Endometrium (tissue), 2 donors: ENCODE data around the gene ZAP70.

Experiments used
- FAIRE-seq: peaks from 2 replicates; lab custom pipeline; 2012; peaks lifted over from hg19 to GRCh38; lab: Jason Lieb, UNC
- donor health status: control.
- donor health status: control.

ZAP70 gene

DNA sequence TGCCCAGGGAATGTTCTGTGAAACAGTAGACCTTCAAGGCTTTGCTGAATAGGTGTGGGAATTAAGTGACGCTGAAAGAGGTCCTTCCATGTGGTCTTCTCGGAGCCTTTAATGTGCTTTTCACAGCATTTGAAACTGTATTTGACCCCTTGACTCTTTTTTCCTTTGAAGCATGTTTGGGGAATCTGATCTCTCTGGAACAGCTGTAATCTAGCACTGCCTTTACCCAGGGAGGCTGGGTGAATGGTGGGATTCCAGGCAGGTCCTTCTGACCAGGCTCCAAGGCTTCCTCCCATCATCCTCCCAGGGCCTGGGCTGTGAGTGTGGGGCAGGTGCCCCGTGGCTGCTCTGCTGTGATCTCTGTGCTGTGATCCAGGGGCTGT lies 4.2 kb downstream of the ZAP70 start:
- no peak for FAIRE-seq

DNA sequence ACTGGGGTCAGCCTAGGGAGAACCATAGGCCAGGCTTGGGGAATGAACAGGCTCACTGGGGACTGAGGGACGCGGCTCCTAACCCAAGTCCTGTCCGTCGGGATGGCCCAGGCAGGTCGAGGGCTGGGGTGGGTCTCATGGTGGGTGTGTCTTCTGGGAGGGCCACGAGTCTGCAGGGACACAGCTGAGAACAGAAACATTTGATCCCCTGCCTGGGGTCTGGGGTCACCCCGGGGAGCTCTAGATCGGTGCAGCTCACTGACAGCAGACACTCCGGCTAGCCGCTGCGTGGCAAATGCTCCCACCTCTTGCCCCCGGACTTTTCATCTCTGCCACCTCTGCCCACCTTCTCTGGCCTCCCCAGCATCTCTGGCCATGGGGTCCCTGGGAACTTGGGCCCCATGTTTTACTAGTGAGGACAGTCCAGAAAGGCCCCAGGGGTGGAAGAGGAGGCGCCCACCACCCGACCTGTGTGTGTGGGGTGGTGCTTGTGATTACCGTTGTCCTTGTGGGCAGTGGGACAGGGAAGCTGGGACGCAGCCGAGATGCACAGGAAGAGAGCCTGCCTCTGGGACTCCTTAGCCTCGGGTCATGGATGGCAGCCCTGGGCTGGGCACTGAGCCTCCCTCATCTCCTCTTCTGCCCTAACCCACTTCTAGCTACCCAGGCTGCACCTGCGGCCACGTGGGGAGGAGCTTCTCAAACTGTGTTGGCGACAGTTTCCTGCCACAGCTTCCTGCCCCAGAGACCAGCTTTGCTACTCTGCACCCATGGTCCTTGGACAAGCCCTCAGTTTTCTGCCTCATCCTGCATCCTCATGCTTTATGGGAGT lies 4.9 kb downstream of the ZAP70 start:
- no peak for FAIRE-seq

DNA sequence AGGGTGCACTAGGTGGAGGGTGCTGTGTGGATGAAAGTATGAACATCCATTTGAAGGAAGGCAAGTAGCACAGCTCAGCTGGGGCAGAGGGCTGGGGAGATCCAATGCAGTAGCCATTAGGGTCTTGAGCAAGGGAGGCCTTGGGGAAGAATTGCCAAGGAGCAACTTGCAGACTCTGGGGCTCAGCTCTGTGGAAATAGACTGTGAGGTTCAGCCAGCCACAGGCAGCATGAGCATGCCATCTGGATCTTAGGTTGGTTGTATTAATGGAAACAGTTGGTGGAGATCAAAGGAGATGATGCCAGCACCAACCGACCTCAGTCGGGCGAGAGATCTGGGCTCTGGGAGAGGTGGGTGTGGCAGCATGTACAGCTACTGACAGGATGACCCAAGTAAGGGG lies 5.6 kb downstream of the ZAP70 start:
- no peak for FAIRE-seq

- FAIRE-seq = no peak
These were observed 6.2 kb downstream of the ZAP70 start for GRCh38 chr2:97719362-97720155.

DNA sequence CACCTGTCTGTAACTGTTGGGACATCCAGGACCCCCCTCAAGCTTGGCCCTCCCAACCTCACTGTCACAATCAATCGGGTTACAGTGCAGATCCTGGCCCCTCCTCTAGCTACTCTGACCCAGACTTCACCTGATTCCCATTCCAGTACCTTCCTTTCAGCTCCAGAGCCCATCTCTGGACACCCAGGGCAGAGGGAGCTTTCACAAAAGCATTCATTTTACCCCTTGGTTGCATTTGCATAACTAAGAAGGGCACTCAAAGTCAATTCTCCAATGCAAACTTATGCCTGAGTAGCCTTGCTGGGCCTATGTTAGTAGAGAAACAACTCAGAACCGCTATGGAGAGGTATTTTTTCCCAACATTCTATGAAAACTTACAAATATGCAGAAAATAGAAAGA lies 7.4 kb downstream of the ZAP70 start:
- no peak for FAIRE-seq

DNA sequence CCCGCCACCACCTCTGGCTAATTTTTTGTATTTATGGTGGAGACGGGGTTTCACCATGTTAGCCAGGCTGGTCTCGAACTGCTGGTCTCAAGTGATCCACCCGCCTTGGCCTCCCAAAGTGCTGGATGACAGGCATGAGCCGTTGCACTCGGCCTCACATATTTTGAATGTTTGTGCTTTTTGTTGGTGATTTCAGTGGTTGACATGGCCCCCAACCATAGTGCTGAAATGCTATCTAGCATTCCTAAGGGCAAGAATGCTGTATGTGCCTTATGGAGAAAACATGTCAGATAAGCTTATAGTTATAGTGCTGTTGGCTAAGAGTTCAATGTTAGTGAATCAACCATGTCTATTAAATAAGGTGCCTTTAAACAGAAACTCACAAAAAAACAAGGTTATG lies 8.9 kb downstream of the ZAP70 start:
- no peak for FAIRE-seq

GRCh38 chr2:97723156-97724072 lies 10.0 kb downstream of the ZAP70 start:
- FAIRE-seq = no peak

GRCh38 chr2:97724073-97724410 lies 10.7 kb downstream of the ZAP70 start:
- FAIRE-seq = no peak

DNA sequence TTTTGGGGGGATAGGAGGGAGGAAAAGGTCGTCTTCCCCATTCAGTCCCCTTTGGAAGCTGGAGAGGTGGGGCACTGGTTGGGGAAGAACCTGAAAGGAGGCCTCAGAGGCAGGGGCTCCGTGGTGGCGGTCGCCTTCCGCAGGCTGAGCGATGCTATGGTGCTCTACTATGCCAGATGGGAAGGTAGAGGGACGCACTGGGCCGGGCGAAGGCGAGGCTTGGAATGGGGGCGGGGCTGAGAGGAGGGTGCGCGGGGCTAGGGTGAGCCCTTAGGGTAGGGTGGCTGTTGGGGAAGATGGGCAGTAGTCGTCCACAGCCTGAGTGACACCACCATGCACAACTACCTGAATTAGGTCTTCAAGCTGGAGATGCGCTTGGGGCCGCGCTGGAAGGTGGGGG lies 11.1 kb downstream of the ZAP70 start:
- no peak for FAIRE-seq

DNA sequence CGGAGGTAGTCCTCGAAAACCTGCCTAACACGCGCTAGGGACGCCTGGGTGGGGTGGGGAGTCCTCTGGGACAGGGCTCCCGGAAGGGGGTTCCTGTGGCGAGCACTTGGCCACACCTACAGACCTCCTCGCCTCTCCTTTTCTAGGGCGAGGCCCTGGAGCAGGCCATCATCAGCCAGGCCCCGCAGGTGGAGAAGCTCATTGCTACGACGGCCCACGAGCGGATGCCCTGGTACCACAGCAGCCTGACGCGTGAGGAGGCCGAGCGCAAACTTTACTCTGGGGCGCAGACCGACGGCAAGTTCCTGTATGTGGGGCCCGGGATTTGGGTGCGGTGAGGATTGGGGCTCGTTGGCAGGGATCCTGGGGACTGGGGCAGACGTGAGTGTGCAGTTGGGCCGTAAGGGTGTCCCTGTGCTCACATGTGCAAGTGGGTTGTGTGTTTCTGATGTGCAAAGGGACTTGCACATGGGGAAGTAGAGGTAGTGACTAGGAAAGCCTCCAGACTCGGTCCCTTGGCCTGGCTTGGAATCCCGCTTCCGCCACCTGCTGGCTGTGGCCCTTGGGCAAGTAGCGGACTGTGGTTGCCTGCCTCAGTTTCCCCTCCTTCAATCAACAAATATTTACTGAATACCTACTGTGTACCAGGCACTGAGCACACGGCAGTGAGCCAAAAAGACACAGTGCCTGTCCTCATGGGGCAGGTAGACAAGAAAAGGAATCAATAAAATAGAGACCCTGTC lies 11.7 kb downstream of the ZAP70 start:
- FAIRE-seq = no peak

DNA sequence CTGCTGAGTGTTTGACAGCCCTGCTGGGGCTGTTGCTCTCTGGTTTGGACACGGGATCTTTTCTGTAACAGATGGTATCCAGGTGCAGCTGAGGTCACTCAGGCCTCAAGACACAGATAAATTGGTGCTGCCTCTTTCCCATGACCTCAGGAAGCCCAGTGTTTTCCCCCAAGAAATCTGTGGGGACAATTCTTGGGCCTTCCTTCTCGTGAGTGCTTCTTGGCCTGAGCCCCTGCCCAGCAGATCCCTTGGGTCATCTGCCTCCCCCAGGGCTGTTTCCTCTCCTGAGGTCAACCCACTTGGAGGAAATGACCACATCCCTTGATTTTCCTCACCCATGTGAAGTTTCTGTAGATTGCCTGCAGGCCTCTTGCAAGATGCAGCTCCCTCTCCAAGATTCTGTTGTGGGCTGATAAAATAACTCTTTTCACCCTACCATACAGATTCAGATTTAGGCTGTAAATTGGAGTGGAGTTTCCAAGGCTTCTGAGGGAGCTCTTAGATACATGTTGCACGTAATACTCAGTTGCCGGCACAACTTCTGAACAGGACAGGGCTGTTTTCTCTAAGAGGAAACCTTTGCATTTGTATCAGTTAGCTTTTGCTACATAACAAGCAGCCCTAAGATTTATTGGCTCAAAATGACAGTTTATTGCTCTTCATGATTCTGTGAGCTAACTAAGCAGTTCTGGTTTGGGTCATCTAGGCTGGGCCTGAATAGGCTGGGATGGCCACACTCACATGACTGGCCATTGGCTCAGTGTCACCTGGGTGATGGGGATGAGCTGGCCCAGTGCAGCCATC lies 13.1 kb downstream of the ZAP70 start:
- FAIRE-seq = no peak

DNA sequence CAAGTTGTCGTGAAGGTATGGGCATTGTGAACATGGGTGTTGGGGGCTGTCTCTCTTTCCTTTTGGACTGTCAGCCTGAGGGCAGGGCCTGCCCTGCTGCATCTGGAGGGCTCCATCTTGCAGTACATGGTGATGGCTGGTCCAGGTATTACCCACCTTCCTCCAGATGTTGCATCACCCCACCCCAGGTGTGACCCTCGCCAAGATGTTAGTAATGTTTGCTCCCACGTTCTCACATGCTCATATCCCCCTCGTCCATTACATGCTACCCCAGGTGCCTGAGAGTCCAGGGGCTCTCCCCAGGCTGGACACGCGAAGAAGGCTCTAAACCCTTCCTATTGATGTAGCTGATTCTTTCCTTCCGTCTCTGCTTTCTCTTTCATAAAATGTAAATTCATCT lies 13.9 kb downstream of the ZAP70 start:
- FAIRE-seq = no peak

DNA sequence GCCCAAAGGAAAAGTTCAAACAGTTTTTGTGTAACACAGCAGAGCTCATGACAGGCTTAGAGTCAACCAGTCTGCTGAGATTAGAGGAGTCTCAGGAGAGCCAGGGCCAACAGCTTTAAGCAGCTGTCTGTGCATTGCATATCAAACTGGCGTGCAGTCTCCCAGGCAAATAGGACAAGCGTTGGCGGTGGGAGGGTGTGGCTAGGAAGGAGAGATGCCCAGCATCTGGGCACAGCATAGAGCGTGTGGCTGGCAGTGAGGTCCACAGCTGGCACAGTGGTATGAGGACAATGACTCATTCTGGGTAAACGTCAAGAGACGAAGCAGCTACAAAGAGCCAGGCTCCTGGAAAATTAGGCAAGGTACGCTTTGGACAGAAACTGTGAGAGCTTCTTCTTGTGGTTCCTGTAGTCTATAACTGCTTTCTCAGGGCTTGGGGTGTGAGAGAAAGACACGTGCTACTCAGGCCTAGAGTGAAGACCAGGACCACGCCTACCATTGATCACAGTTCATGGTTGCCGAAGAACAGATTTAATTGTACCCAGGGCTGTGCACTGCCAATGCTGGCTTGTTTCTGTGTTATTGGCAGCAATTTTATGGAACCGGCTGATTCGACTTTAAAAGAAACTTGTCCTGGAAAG lies 14.8 kb downstream of the ZAP70 start:
- no peak for FAIRE-seq

- FAIRE-seq = no peak
These were observed 16.9 kb downstream of the ZAP70 start for GRCh38 chr2:97730245-97730644.

DNA sequence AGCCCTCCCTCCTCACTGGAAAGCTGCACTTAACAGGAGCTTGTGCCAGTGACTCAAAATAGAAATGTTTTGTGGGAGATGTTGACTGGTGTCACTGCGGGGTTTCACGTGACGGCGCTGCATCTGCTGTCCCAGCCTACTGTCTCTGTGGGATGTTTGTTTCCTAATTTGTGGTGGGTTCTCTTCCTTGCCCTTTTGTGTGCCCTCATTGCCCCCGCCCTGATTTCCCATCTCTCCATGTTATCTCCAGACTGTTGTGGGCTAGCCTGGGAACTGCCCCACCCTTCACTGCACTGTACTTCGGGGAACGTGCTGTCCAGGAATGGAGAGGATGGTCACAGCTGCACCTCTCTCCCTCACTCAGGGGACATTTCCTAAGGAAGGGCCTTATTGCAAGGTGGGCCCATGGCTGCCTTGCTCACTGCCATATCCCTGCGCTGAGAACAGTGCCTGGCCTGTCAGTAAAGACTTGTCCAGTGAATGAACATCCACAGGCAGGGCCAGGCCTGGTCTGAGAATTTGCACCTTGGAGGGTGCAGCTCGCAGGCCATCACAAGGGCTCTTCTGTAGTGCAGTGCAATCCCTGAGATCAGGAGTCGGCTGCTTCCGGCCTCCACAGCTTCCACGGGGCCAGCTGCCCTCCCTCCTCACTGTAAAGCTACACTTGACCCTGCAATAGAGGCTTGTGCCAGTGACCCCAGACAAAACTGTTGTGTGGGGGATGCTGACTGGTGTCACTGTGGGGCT lies 18.1 kb downstream of the ZAP70 start:
- FAIRE-seq = no peak

- no peak for FAIRE-seq
These were observed 19.3 kb downstream of the ZAP70 start for GRCh38 chr2:97732436-97733340.

GRCh38 chr2:97733341-97734035 lies 20.1 kb downstream of the ZAP70 start:
- no peak for FAIRE-seq
